Prostate gland (tissue), 2 donors: ENCODE results near the gene SEMA5A. TPM values are rescaled to one million over a fixed set of nuclear protein-coding genes. Genes with fewer than 3 reads are reported as not detected.

Experiments
- DNase-seq: peaks from one replicate; pipeline ENCODE4 v3.0.0-alpha.2; 2019; ENCODE audit warnings: low spot score
- H3K27ac ChIP-seq, 2 donors: fragments of 200-600 bp; sonication (generic); 2 replicates each; pipeline ENCODE4 v1.5.1; 2017 to 2019
- H3K27me3 ChIP-seq: fragments of 200-600 bp; sonication (generic); replicated peaks from 2 replicates; pipeline ENCODE4 v1.5.1; 2019; ENCODE audit not compliant: insufficient read depth
- H3K36me3 ChIP-seq, 2 donors: fragments of 200-600 bp; sonication (generic); 1 replicate in 1 of 2; 2 replicates in 1 of 2; pipeline versions ENCODE4 v1.5.1 to v1.8.1; 2017 to 2019
- H3K4me1 ChIP-seq: fragments of 200-600 bp; sonication (generic); replicated peaks from 2 replicates; pipeline ENCODE4 v1.5.1; 2019
- H3K4me3 ChIP-seq, 2 donors: fragments of 200-600 bp; sonication (generic); 2 replicates each; pipeline ENCODE4 v1.5.1; 2017 to 2019
- H3K9me3 ChIP-seq: fragments of 200-600 bp; sonication (generic); 2 replicates; pipeline ENCODE4 v1.5.1; 2017
- CTCF ChIP-seq, 4 experiments: fragments of 200-600 bp in 2 of 4; fragments of 450-650 bp in 2 of 4; sonication (generic) in 2 of 4; IDR thresholded peaks; 1 replicate in 3 of 4; 2 replicates in 1 of 4; pipeline ENCODE4 v1.5.1; 2016 to 2019; ENCODE audit warnings: antibody characterized with exemption in 4 of 4, mild to moderate bottlenecking in 2 of 4, moderate library complexity in 2 of 4
- POLR2A ChIP-seq: fragments of 450-650 bp; IDR thresholded peaks from one replicate; pipeline ENCODE4 v1.6.1; 2016; ENCODE audit warnings: antibody characterized with exemption, mild to moderate bottlenecking
- POLR2AphosphoS5 ChIP-seq: sonication (generic); formaldehyde crosslinking; IDR thresholded peaks from one replicate; pipeline ENCODE4 v1.6.1; 2017; ENCODE audit warnings: antibody characterized with exemption
- WGBS: methylation state at CpG from one replicate; pipeline ENCODE4 v1.1.5; 2018; 5-methylcytosine and 5-hydroxymethylcytosine counted together
- intact Hi-C: fragments of 100-400 bp; cut with DNase I; formaldehyde crosslinking; loops from one replicate; pipeline ENCODE4 v1.14.2; 2022
- total RNA-seq, 2 donors: library from RNA; depleted of rRNA; stranded (reverse); fragments of >200 nt; gene quantifications; one replicate each; pipeline ENCODE4 v1.1.0, GENCODE V29; 2016

The SEMA5A gene
- total RNA-seq, 2 donors from 2014 or later = 4.5 to 21.7 TPM

GRCh38 chr5:9268226-9268625 is 277.6 kb downstream of the SEMA5A start:
- Histone ChIP-seq H3K9me3 (no peaks in the 10 kb centered on the region), H3K27me3 (no peaks in the 10 kb centered on the region), H3K27ac (no peak overlapping the region), H3K4me1 (no peaks in the 10 kb centered on the region), H3K36me3 (no peaks in the 10 kb centered on the region), H3K4me3 (no peak overlapping the region)
- intact Hi-C loops = no loop called here
- DNase-seq = no peak
- TF ChIP-seq POLR2A (no peak), CTCF (IDR thresholded peaks at IDR 0.05) (no peak), POLR2AphosphoS5 (no peak)
- 38% methylated on average over 3 of the region's 3 CpGs for WGBS

GRCh38 chr5:9265441-9266287 is 280.2 kb downstream of the SEMA5A start:
- intact Hi-C loops = no loop called here
- 57% methylated on average over 17 of the region's 17 CpGs for WGBS
- peak; percentile 28 for DNase-seq
- no peak overlapping the region for H3K4me3 ChIP-seq
- no peaks in the 10 kb centered on the region for H3K4me1 ChIP-seq
- H3K36me3 ChIP-seq = no peaks in the 10 kb centered on the region
- TF ChIP-seq POLR2A (no peak), CTCF (IDR thresholded peaks at IDR 0.05) (no peak), POLR2AphosphoS5 (no peak)
- no peaks in the 10 kb centered on the region for H3K9me3 ChIP-seq
- no peak overlapping the region for H3K27ac ChIP-seq
- no peaks in the 10 kb centered on the region for H3K27me3 ChIP-seq

- H3K36me3 ChIP-seq = no peaks in the 10 kb centered on the region
- H3K9me3 ChIP-seq = no peaks in the 10 kb centered on the region
- no peak overlapping the region for H3K27ac ChIP-seq
- intact Hi-C loops = no loop called here
- 97% methylated on average over 5 of the region's 5 CpGs for WGBS
- H3K4me3 ChIP-seq = no peak overlapping the region
- no peak for DNase-seq
- TF ChIP-seq POLR2AphosphoS5 (no peak), POLR2A (no peak), CTCF (IDR thresholded peaks at IDR 0.05) (no peak)
- H3K27me3 ChIP-seq = no peaks in the 10 kb centered on the region
- no peaks in the 10 kb centered on the region for H3K4me1 ChIP-seq
Measured at GRCh38 chr5:9264301-9264700, 281.6 kb downstream of the SEMA5A start.

GRCh38 chr5:9263656-9264055 is 282.2 kb downstream of the SEMA5A start:
- no peak overlapping the region for H3K27ac ChIP-seq
- whole genome bisulfite sequencing = 92% methylated on average over 2 of the region's 2 CpGs
- no peaks in the 10 kb centered on the region for H3K9me3 ChIP-seq
- no peak overlapping the region for H3K4me3 ChIP-seq
- intact Hi-C loops = no loop called here
- DNase-seq = no peak
- H3K27me3 ChIP-seq = no peaks in the 10 kb centered on the region
- no peaks in the 10 kb centered on the region for H3K4me1 ChIP-seq
- TF ChIP-seq CTCF (IDR thresholded peaks at IDR 0.05) (no peak), POLR2A (no peak), POLR2AphosphoS5 (no peak)
- H3K36me3 ChIP-seq = no peaks in the 10 kb centered on the region
